ENCODE results near the gene SLC26A4.

The SLC26A4 gene

GRCh38 chr7:107659666-107660065 lies 962 bp upstream of the SLC26A4 start:
- peak in 1 of 58 donors; percentile 4 for DNase-seq

DNA sequence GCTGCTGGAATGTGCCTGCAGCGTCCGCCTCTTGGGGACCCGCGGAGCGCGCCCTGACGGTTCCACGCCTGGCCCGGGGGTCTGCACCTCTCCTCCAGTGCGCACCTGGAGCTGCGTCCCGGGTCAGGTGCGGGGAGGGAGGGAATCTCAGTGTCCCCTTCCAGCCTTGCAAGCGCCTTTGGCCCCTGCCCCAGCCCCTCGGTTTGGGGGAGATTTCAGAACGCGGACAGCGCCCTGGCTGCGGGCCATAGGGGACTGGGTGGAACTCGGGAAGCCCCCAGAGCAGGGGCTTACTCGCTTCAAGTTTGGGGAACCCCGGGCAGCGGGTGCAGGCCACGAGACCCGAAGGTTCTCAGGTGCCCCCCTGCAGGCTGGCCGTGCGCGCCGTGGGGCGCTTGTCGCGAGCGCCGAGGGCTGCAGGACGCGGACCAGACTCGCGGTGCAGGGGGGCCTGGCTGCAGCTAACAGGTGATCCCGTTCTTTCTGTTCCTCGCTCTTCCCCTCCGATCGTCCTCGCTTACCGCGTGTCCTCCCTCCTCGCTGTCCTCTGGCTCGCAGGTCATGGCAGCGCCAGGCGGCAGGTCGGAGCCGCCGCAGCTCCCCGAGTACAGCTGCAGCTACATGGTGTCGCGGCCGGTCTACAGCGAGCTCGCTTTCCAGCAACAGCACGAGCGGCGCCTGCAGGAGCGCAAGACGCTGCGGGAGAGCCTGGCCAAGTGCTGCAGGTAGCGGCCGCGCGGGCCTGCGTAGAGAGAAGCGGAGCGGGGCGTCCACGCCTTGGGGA lies 645 bp downstream of the SLC26A4 start:
- DNase-seq, result peak in 29 of 58 donors; percentile 2 to 49 (median 23)

- peak in 3 of 58 donors; percentile 3 to 45 (median 26) for DNase-seq
Measured at GRCh38 chr7:107661865-107662379, 1.3 kb downstream of the SLC26A4 start.

- no peak for DNase-seq
Measured at GRCh38 chr7:107663196-107663595, 2.6 kb downstream of the SLC26A4 start.

GRCh38 chr7:107666790-107667189 lies 6.2 kb downstream of the SLC26A4 start:
- no peak for DNase-seq

DNA sequence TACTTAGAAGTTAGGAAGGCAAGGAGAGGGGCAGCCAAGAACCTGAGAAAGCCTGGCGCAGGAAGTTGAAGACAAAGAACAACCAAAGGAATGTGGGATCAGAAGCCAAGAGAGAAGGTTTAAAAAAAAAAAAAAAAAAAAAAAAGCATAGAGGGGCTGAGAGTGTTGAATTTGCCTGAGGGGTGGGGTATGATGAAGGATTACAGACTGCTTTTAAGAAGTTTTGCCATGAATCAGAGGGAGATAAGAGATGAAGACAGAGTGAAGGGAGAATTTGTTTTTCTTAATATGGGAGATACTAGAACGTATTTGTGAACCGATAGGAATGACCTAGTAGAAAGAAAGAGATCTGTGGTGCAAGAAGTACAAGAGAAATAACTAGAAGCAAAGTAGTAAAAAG lies 6.7 kb downstream of the SLC26A4 start:
- no peak for DNase-seq

- DNase-seq, result no peak
Measured at GRCh38 chr7:107668296-107668695, 7.7 kb downstream of the SLC26A4 start.

DNA sequence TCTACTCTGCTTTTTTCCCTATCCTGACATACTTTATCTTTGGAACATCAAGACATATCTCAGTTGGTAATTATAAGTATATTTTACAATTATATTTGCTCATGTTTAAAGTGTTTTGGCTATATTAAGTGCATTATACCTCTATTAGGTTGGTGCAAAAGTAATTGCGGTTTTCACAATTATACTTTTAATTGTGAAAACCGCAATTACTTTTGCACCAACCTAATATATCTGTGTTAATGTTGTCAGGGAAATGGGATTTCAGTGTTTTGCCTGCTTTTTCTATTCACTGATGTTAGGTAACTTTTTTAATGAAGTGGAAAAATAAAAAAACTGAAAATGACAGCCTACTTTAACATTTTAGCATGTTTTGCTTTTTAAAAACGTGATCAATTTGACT lies 11.6 kb downstream of the SLC26A4 start:
- no peak for DNase-seq

- DNase-seq, result no peak
Measured at GRCh38 chr7:107676249-107676648, 15.6 kb downstream of the SLC26A4 start.

- DNase-seq, result no peak
Measured at GRCh38 chr7:107678110-107678753, 17.6 kb downstream of the SLC26A4 start.

DNA sequence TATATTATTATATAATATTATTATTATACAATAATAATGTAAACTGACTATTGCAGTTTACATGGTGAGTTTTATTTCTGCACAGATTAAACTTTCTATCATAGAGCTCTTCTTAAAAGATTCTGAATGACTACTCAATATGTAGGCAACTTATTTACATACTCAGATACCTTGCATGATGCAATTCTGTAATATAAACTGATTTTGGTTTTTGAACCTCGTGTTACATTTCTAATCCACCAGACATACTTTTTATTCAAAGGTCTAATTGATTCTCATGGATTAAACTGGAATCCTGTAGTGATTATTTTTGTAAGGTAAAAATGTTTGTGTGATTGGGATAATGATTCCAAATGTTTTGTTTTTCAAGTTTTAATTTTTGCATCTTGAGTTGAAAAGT lies 19.9 kb downstream of the SLC26A4 start:
- no peak for DNase-seq

DNA sequence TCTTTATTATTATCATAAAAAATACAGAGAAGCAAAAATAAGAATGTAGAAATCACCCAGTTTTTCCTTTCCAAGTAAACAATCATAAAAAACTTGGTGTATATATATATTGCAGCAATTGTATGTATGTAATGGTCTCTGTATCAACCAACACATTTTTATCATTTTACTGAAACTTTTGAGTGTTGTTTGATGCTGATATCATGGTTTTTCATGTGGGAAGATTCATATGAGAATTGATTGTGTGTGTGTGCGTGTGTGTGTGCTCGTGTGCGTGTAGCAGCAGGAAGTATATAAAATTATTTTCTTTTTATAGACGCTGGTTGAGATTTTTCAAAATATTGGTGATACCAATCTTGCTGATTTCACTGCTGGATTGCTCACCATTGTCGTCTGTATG lies 22.3 kb downstream of the SLC26A4 start:
- DNase-seq, result no peak

DNA sequence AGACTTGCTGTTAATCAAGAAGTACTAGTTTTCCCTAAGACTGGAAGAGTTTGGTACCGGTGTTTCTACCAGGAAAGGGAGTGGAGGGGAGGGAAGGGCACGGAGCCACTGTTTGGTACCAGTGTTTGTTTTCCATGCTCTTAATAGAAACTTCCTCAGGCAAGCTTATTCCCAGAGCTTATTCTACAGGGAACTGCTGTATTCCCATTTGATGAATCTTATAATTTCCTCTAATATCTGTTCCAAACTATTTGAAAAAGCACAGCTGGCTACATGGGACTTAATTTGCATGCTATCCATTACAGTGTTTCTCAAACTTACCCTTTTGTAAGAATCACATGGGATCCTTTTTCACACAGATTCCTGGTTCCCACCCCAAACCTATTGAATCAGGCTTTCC lies 23.7 kb downstream of the SLC26A4 start:
- DNase-seq, result no peak

GRCh38 chr7:107684947-107685463 lies 24.4 kb downstream of the SLC26A4 start:
- no peak for DNase-seq

GRCh38 chr7:107686816-107687387 lies 26.3 kb downstream of the SLC26A4 start:
- no peak for DNase-seq

GRCh38 chr7:107687656-107688055 lies 27.0 kb downstream of the SLC26A4 start:
- no peak for DNase-seq

DNA sequence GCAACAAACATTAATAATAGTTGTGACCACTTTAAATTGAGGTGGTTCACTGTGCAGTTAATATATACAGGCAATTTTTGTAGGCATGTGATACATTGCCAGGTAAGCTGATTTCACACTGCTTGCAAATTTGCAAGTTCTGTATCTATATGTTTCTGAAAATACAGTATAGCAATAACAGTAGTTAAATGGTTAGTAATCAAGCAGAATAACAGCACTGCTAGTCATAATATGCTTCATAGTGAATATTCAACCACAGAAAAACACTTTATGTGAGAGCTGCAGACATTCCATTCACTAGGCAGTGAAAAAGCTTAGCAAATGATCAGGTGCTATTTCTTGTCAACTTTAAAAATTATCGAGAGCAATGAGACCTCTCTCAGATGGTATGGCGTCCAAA lies 28.9 kb downstream of the SLC26A4 start:
- DNase-seq, result no peak

- DNase-seq, result no peak
Measured at GRCh38 chr7:107690084-107690483, 29.5 kb downstream of the SLC26A4 start.

DNA sequence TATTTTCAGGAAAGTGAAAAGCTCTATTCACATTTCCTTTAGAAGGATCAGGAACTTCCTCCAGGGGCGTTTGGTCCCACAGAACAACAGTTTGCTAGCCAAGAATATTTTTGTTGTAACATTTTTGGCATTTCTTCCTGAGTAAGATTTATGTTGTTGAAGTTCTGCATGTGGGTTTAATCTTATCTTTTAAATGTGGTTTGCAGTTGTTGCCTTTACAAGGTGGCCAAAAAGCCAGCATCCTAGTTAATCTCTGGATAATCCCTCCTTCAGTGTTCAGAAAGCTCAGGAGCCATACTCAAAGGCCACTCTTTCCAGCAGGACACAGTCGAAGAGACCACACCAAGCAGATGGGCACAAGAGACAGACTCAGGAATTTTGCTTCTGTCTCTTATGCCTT lies 30.0 kb downstream of the SLC26A4 start:
- no peak for DNase-seq

- no peak for DNase-seq
Measured at GRCh38 chr7:107691716-107692115, 31.1 kb downstream of the SLC26A4 start.

GRCh38 chr7:107692501-107692900 lies 31.9 kb downstream of the SLC26A4 start:
- DNase-seq, result no peak

GRCh38 chr7:107693396-107693795 lies 32.8 kb downstream of the SLC26A4 start:
- peak in 1 of 58 donors; percentile 21 for DNase-seq
